ENCODE results near the gene GALNTL6. TPM values are rescaled to one million over a fixed set of nuclear protein-coding genes. Genes with fewer than 3 reads are reported as not detected.

GALNTL6 gene
- total RNA-seq, 1 experiment from 2014 or later, result not detected

- no peaks in the 10 kb centered on the region for H3K9me2 ChIP-seq (ENCODE audit: insufficient read depth)
- no peaks in the 10 kb centered on the region for H3K9me3 ChIP-seq (ENCODE audit: control insufficient read depth in 1 of 2, insufficient read depth in 1 of 2, low read depth in 1 of 2, low read length in 2 of 2)
- no peaks in the 10 kb centered on the region for H3K4me1 ChIP-seq (ENCODE audit: control insufficient read depth in 1 of 2, insufficient read depth in 2 of 2, low read length in 2 of 2)
- H3K79me2 ChIP-seq (ENCODE audit: insufficient read depth, low read length), result no peaks in the 10 kb centered on the region
- DNase-seq (ENCODE audit: low read depth, low spot score) (peak; percentile 4), ATAC-seq (peak; percentile 47; the same call in 1 of the 2 replicates)
- H3K9ac ChIP-seq (ENCODE audit: low read length), result no peak overlapping the region
- intact Hi-C loops (cut with micrococcal nuclease), result no loop called here
- H3K27me3 ChIP-seq (ENCODE audit: insufficient read depth, low read length), result no peaks in the 10 kb centered on the region
- no peak overlapping the region for H3K27ac ChIP-seq (ENCODE audit: low read depth, low read length)
- CTCF ChIA-PET, result no interaction called here
- H4K20me1 ChIP-seq (ENCODE audit: insufficient read depth), result no peaks in the 10 kb centered on the region; the same call in 1 of the 2 replicates
- RAD21 ChIA-PET (ENCODE audit: low non-redundant PET in 1 of 2, low total read pairs in 2 of 2, uncharacterized antibody in 2 of 2, unreplicated experiment in 2 of 2), result no interaction called here
- no peak for TF ChIP-seq ZBTB33 (IDR thresholded peaks at IDR 0.05; ENCODE audit: extremely low read depth, insufficient replicate concordance, low read length)
- no peak for TF ChIP-seq EGR1 (IDR thresholded peaks at IDR 0.05; ENCODE audit: low read depth)
- TF ChIP-seq, protein P1, sequence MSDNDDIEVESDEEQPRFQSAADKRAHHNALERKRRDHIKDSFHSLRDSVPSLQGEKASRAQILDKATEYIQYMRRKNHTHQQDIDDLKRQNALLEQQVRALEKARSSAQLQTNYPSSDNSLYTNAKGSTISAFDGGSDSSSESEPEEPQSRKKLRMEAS (IDR thresholded peaks at IDR 0.05), result no peak
- no peak for TF ChIP-seq SRF (IDR thresholded peaks at IDR 0.05; ENCODE audit: low read depth)
- no TSS peak for BruUV-seq (replicated peaks)
- no peaks in the 10 kb centered on the region for H3K36me3 ChIP-seq (ENCODE audit: control insufficient read depth in 1 of 2, insufficient read depth in 2 of 2, low read length in 2 of 2)
- H3K4me3 ChIP-seq (replicated peaks in 1 of 2; ENCODE audit: low read depth in 1 of 2, low read length in 2 of 2), result no peak overlapping the region
- H3K4me2 ChIP-seq (ENCODE audit: low read length), result no peak overlapping the region
- H2AFZ ChIP-seq (ENCODE audit: low read depth, low read length, poor library complexity, severe bottlenecking), result peak overlapping the region; percentile 54
- POLR2A ChIA-PET, result no interaction called here
These were observed 141.4 kb downstream of the GALNTL6 start for GRCh38 chr4:171954650-171955049.

DNA sequence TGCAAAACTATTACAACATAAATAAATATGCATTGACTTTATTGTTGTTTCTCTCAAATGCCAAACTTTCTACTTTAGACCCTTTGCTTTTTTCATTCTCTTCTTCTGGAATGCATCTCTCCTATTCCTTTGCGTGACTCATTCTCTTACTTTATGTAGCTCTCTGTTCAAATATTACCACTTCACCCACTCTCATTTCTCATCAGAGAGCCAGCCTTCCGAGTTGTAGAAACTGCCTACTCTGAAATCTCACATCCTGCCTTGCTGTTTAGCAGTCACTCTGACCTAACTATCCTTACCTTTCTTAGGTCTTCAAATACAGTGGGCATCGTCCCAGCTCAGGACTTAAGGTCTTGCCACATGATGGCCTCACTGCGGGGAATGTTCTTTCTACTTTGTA is 143.5 kb downstream of the GALNTL6 start:
- Histone ChIP-seq H3K9me3 (ENCODE audit: control insufficient read depth in 1 of 2, insufficient read depth in 1 of 2, low read depth in 1 of 2, low read length in 2 of 2) (no peaks in the 10 kb centered on the region), H3K9me2 (ENCODE audit: insufficient read depth) (no peaks in the 10 kb centered on the region), H3K4me1 (ENCODE audit: control insufficient read depth in 1 of 2, insufficient read depth in 2 of 2, low read length in 2 of 2) (no peaks in the 10 kb centered on the region), H2AFZ (ENCODE audit: low read depth, low read length, poor library complexity, severe bottlenecking) (no peak overlapping the region), H3K9ac (ENCODE audit: low read length) (no peak overlapping the region), H3K36me3 (ENCODE audit: control insufficient read depth in 1 of 2, insufficient read depth in 2 of 2, low read length in 2 of 2) (no peaks in the 10 kb centered on the region), H3K27me3 (ENCODE audit: insufficient read depth, low read length) (no peaks in the 10 kb centered on the region), H3K27ac (ENCODE audit: low read depth, low read length) (no peak overlapping the region), H3K4me2 (ENCODE audit: low read length) (no peak overlapping the region), H3K4me3 (replicated peaks in 1 of 2; ENCODE audit: low read depth in 1 of 2, low read length in 2 of 2) (no peak overlapping the region), H3K79me2 (ENCODE audit: insufficient read depth, low read length) (no peaks in the 10 kb centered on the region), H4K20me1 (ENCODE audit: insufficient read depth) (no peaks in the 10 kb centered on the region; the same call in 1 of the 2 replicates)
- ChIA-PET CTCF (no interaction called here), RAD21 (ENCODE audit: low non-redundant PET in 1 of 2, low total read pairs in 2 of 2, uncharacterized antibody in 2 of 2, unreplicated experiment in 2 of 2) (no interaction called here), POLR2A (no interaction called here)
- no peak for DNase-seq (ENCODE audit: low read depth, low spot score)
- intact Hi-C loops (cut with micrococcal nuclease), result no loop called here
- no TSS peak for BruUV-seq (replicated peaks)
- no peak for ATAC-seq
- TF ChIP-seq SIN3A (IDR thresholded peaks at IDR 0.05; ENCODE audit: low read depth) (no peak), RAD21 (IDR thresholded peaks at IDR 0.05; ENCODE audit: low read depth) (no peak), JUND (IDR thresholded peaks at IDR 0.05) (no peak), CBX3 (IDR thresholded peaks at IDR 0.05; ENCODE audit: low read depth) (no peak), POLR2AphosphoS5 (IDR thresholded peaks at IDR 0.05; ENCODE audit: low read depth, low read length) (no peak), EGR1 (IDR thresholded peaks at IDR 0.05; ENCODE audit: low read depth) (no peak), CTCF (IDR thresholded peaks at IDR 0.05 in 2 of 3, conservative IDR thresholded peaks at IDR 0.05 in 1 of 3; ENCODE audit: borderline replicate concordance in 1 of 3, insufficient read depth in 1 of 3, low read depth in 2 of 3, low read length in 2 of 3) (no peak), CEBPB (IDR thresholded peaks at IDR 0.05; ENCODE audit: low read depth) (no peak), POLR2A (IDR thresholded peaks at IDR 0.05; ENCODE audit: borderline replicate concordance, extremely low read depth, insufficient read depth, insufficient read length) (no peak), SRF (IDR thresholded peaks at IDR 0.05; ENCODE audit: low read depth) (no peak)
- TF ChIP-seq, protein P2, sequence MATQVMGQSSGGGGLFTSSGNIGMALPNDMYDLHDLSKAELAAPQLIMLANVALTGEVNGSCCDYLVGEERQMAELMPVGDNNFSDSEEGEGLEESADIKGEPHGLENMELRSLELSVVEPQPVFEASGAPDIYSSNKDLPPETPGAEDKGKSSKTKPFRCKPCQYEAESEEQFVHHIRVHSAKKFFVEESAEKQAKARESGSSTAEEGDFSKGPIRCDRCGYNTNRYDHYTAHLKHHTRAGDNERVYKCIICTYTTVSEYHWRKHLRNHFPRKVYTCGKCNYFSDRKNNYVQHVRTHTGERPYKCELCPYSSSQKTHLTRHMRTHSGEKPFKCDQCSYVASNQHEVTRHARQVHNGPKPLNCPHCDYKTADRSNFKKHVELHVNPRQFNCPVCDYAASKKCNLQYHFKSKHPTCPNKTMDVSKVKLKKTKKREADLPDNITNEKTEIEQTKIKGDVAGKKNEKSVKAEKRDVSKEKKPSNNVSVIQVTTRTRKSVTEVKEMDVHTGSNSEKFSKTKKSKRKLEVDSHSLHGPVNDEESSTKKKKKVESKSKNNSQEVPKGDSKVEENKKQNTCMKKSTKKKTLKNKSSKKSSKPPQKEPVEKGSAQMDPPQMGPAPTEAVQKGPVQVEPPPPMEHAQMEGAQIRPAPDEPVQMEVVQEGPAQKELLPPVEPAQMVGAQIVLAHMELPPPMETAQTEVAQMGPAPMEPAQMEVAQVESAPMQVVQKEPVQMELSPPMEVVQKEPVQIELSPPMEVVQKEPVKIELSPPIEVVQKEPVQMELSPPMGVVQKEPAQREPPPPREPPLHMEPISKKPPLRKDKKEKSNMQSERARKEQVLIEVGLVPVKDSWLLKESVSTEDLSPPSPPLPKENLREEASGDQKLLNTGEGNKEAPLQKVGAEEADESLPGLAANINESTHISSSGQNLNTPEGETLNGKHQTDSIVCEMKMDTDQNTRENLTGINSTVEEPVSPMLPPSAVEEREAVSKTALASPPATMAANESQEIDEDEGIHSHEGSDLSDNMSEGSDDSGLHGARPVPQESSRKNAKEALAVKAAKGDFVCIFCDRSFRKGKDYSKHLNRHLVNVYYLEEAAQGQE (IDR thresholded peaks at IDR 0.05; ENCODE audit: low read depth), result no peak
- TF ChIP-seq, protein P3, sequence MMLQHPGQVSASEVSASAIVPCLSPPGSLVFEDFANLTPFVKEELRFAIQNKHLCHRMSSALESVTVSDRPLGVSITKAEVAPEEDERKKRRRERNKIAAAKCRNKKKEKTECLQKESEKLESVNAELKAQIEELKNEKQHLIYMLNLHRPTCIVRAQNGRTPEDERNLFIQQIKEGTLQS (IDR thresholded peaks at IDR 0.05), result no peak
